ENCODE measurements around the gene ATR. TPM values are rescaled to one million over a fixed set of nuclear protein-coding genes. Genes with fewer than 3 reads are reported as not detected.

The ATR gene
- total and polyA plus RNA-seq, 9 of the 15 experiments (the other 6 are each of a cell fraction or from before 2014, with no cell fraction given) = 18.0 to 37.8 (median 23.2) TPM

DNA sequence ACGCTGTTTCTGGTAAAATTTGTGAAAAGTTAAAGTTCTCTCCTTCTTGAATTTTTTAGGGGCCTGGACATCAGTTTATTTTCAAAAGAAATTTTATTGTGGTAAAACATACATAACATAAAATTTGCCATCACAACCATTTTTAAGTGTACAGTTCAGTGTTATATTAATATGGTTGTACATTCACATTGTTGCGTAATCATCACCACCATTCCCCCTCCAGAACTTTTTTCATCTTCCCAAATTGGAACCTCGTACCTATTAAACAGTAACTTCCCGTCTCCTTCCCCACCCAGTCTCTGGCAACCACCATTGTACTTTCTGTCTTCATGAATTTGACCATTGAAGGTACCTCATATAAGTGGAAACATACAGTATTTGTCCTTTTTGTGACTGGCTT is 107.7 kb downstream of the ATR start (continued):
- TF ChIP-seq, protein P1, sequence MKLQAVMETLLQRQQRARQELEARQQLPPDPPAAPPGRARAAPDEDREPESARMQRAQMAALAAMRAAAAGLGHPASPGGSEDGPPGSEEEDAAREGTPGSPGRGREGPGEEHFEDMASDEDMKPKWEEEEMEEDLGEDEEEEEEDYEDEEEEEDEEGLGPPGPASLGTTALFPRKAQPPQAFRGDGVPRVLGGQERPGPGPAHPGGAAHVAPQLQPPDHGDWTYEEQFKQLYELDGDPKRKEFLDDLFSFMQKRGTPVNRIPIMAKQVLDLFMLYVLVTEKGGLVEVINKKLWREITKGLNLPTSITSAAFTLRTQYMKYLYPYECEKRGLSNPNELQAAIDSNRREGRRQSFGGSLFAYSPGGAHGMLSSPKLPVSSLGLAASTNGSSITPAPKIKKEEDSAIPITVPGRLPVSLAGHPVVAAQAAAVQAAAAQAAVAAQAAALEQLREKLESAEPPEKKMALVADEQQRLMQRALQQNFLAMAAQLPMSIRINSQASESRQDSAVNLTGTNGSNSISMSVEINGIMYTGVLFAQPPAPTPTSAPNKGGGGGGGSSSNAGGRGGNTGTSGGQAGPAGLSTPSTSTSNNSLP (IDR thresholded peaks at IDR 0.05; ENCODE audit: borderline replicate concordance, low read depth, low read length) = no peak

DNA sequence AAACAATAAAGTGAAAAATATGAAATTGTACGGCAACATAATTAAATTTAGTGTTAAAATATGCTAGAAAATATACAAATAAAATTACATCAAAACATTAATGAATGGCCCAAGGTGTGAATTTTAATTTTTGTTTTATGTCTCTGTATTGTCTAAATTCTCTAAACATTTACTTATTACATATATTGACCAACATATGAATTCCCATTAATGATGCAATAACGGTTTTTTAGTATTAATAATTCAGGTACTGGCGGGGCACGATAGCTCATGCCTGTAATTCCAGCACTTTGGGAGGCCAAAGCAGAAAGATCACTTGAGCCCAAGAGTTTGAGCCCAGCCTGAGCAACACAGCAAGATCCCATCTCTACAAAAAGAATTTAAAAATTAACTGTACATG is 110.1 kb downstream of the ATR start:
- TF ChIP-seq CEBPG (CRISPR knock-in tag; IDR thresholded peaks at IDR 0.05) = 0 out of 2 replicates have a peak, but pooled peaks have one; percentile 15
- TF ChIP-seq CEBPG (tag; conservative IDR thresholded peaks at IDR 0.05 in 1 of 2, IDR thresholded peaks at IDR 0.05 in 1 of 2) = peak; percentile 49 to 56
- TF ChIP-seq, protein P2, sequence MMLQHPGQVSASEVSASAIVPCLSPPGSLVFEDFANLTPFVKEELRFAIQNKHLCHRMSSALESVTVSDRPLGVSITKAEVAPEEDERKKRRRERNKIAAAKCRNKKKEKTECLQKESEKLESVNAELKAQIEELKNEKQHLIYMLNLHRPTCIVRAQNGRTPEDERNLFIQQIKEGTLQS (IDR thresholded peaks at IDR 0.05) = peak; percentile 54
- TF ChIP-seq, protein P2 (CRISPR knock-in tag; conservative IDR thresholded peaks at IDR 0.05) = no peak
- no peak for TF ChIP-seq BDP1 (IDR thresholded peaks at IDR 0.05; ENCODE audit: insufficient read depth, insufficient read length)
- no peak for TF ChIP-seq E4F1 (CRISPR knock-in tag; IDR thresholded peaks at IDR 0.05; ENCODE audit: borderline replicate concordance)
- FAIRE-seq (no peak), DNase-seq (ENCODE audit: extremely low read depth in 1 of 4, low spot score in 3 of 4) (no peak), ATAC-seq (no peak)
- ChIA-PET POLR2A (interaction anchor here (0.7 kb wide), 1 partner anchor 24 kb away, joined by 4 read pairs; no protein-coding TSS in a partner anchor), CTCF (ENCODE audit: low intra/inter-chr PET ratio) (no interaction called here)
- intact Hi-C loops (cut with micrococcal nuclease) (no loop called here), in situ Hi-C loops (cut with MboI) (no loop called here)
- H2AFZ ChIP-seq (ENCODE audit: low read depth, low read length) = no peak overlapping the region
- H3K27me3 ChIP-seq (ENCODE audit: control insufficient read depth in 2 of 2, insufficient read depth in 2 of 2, low read length in 2 of 2) = no peaks in the 10 kb centered on the region
- no peak overlapping the region; the same call in 2 of the 3 replicates for H3K27ac ChIP-seq (ENCODE audit: extremely low read depth, low read depth, low read length)
- H3K4me1 ChIP-seq (replicated peaks in 1 of 2; ENCODE audit: control insufficient read depth in 2 of 2, insufficient read depth in 2 of 2, low read length in 2 of 2) = no peaks in the 10 kb centered on the region
- H3K9ac ChIP-seq (ENCODE audit: insufficient read depth in 1 of 2, low read depth in 2 of 2, low read length in 2 of 2) = no peak overlapping the region
- H3K4me3 ChIP-seq = no peak overlapping the region
- H3K9me1 ChIP-seq (ENCODE audit: control insufficient read depth, insufficient read depth, low read length) = no peaks in the 10 kb centered on the region
- no peak overlapping the region for H3K4me2 ChIP-seq (ENCODE audit: insufficient read depth, low read length)
- no peaks in the 10 kb centered on the region for H4K20me1 ChIP-seq (replicated peaks; ENCODE audit: control insufficient read depth, insufficient read depth, low read length)
- no TSS peak for BruUV-seq (replicated peaks)
- H3K36me3 ChIP-seq (ENCODE audit: control insufficient read depth, insufficient read depth, low read length) = peaks cover 20% of the 10 kb centered on the region; the same call in 1 of the 3 replicates
- H3K9me3 ChIP-seq (replicated peaks; ENCODE audit: control insufficient read depth, insufficient read depth, low read depth, low read length) = no peaks in the 10 kb centered on the region
- WGBS (ENCODE audit: insufficient coverage, low coverage, missing lambda C conversion rate) = 99% methylated on average over 4 of the region's 4 CpGs
- H3K79me2 ChIP-seq (ENCODE audit: control insufficient read depth, insufficient read depth, low read length) = no peaks in the 10 kb centered on the region
